ENCODE results near the gene ITK.

DNA sequence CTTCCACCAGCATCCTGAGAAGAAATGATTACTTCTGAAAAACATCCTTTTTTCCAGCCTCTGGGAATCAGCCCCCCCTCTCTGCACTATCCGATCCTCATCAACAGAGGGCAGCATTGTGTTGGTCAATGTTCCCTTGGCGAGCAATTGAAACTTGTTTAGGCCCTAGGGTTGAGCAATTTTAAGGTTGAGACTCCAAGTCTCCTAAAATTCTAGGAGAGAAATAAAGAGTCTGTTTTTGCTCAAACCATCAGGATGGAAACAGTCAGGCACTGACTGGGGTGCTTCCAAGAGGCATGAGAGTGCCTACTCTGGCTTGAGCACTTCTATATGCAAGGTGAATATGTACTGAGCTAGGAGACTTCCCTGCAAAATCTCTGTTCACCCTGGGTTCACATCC, 72.9 kb downstream of the ITK start:
- TF ChIP-seq, protein P1, sequence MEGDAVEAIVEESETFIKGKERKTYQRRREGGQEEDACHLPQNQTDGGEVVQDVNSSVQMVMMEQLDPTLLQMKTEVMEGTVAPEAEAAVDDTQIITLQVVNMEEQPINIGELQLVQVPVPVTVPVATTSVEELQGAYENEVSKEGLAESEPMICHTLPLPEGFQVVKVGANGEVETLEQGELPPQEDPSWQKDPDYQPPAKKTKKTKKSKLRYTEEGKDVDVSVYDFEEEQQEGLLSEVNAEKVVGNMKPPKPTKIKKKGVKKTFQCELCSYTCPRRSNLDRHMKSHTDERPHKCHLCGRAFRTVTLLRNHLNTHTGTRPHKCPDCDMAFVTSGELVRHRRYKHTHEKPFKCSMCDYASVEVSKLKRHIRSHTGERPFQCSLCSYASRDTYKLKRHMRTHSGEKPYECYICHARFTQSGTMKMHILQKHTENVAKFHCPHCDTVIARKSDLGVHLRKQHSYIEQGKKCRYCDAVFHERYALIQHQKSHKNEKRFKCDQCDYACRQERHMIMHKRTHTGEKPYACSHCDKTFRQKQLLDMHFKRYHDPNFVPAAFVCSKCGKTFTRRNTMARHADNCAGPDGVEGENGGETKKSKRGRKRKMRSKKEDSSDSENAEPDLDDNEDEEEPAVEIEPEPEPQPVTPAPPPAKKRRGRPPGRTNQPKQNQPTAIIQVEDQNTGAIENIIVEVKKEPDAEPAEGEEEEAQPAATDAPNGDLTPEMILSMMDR (conservative IDR thresholded peaks at IDR 0.05; ENCODE audit: low read depth in 2 of 2): peak; percentile 91 to 92
- TF ChIP-seq POLR2AphosphoS5 (IDR thresholded peaks at IDR 0.05; ENCODE audit: low read depth) (no peak), JUNB (IDR thresholded peaks at IDR 0.05; ENCODE audit: unreplicated experiment) (no peak), EZH2 (IDR thresholded peaks at IDR 0.05; ENCODE audit: low read depth, unreplicated experiment) (no peak), EZH2phosphoT487 (IDR thresholded peaks at IDR 0.05; ENCODE audit: unreplicated experiment) (no peak), CREB1 (CRISPR knock-in tag; IDR thresholded peaks at IDR 0.05; ENCODE audit: low read depth) (no peak)
- TF ChIP-seq, protein P2, sequence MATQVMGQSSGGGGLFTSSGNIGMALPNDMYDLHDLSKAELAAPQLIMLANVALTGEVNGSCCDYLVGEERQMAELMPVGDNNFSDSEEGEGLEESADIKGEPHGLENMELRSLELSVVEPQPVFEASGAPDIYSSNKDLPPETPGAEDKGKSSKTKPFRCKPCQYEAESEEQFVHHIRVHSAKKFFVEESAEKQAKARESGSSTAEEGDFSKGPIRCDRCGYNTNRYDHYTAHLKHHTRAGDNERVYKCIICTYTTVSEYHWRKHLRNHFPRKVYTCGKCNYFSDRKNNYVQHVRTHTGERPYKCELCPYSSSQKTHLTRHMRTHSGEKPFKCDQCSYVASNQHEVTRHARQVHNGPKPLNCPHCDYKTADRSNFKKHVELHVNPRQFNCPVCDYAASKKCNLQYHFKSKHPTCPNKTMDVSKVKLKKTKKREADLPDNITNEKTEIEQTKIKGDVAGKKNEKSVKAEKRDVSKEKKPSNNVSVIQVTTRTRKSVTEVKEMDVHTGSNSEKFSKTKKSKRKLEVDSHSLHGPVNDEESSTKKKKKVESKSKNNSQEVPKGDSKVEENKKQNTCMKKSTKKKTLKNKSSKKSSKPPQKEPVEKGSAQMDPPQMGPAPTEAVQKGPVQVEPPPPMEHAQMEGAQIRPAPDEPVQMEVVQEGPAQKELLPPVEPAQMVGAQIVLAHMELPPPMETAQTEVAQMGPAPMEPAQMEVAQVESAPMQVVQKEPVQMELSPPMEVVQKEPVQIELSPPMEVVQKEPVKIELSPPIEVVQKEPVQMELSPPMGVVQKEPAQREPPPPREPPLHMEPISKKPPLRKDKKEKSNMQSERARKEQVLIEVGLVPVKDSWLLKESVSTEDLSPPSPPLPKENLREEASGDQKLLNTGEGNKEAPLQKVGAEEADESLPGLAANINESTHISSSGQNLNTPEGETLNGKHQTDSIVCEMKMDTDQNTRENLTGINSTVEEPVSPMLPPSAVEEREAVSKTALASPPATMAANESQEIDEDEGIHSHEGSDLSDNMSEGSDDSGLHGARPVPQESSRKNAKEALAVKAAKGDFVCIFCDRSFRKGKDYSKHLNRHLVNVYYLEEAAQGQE (IDR thresholded peaks at IDR 0.05; ENCODE audit: unreplicated experiment): no peak
- TF ChIP-seq, protein P3, sequence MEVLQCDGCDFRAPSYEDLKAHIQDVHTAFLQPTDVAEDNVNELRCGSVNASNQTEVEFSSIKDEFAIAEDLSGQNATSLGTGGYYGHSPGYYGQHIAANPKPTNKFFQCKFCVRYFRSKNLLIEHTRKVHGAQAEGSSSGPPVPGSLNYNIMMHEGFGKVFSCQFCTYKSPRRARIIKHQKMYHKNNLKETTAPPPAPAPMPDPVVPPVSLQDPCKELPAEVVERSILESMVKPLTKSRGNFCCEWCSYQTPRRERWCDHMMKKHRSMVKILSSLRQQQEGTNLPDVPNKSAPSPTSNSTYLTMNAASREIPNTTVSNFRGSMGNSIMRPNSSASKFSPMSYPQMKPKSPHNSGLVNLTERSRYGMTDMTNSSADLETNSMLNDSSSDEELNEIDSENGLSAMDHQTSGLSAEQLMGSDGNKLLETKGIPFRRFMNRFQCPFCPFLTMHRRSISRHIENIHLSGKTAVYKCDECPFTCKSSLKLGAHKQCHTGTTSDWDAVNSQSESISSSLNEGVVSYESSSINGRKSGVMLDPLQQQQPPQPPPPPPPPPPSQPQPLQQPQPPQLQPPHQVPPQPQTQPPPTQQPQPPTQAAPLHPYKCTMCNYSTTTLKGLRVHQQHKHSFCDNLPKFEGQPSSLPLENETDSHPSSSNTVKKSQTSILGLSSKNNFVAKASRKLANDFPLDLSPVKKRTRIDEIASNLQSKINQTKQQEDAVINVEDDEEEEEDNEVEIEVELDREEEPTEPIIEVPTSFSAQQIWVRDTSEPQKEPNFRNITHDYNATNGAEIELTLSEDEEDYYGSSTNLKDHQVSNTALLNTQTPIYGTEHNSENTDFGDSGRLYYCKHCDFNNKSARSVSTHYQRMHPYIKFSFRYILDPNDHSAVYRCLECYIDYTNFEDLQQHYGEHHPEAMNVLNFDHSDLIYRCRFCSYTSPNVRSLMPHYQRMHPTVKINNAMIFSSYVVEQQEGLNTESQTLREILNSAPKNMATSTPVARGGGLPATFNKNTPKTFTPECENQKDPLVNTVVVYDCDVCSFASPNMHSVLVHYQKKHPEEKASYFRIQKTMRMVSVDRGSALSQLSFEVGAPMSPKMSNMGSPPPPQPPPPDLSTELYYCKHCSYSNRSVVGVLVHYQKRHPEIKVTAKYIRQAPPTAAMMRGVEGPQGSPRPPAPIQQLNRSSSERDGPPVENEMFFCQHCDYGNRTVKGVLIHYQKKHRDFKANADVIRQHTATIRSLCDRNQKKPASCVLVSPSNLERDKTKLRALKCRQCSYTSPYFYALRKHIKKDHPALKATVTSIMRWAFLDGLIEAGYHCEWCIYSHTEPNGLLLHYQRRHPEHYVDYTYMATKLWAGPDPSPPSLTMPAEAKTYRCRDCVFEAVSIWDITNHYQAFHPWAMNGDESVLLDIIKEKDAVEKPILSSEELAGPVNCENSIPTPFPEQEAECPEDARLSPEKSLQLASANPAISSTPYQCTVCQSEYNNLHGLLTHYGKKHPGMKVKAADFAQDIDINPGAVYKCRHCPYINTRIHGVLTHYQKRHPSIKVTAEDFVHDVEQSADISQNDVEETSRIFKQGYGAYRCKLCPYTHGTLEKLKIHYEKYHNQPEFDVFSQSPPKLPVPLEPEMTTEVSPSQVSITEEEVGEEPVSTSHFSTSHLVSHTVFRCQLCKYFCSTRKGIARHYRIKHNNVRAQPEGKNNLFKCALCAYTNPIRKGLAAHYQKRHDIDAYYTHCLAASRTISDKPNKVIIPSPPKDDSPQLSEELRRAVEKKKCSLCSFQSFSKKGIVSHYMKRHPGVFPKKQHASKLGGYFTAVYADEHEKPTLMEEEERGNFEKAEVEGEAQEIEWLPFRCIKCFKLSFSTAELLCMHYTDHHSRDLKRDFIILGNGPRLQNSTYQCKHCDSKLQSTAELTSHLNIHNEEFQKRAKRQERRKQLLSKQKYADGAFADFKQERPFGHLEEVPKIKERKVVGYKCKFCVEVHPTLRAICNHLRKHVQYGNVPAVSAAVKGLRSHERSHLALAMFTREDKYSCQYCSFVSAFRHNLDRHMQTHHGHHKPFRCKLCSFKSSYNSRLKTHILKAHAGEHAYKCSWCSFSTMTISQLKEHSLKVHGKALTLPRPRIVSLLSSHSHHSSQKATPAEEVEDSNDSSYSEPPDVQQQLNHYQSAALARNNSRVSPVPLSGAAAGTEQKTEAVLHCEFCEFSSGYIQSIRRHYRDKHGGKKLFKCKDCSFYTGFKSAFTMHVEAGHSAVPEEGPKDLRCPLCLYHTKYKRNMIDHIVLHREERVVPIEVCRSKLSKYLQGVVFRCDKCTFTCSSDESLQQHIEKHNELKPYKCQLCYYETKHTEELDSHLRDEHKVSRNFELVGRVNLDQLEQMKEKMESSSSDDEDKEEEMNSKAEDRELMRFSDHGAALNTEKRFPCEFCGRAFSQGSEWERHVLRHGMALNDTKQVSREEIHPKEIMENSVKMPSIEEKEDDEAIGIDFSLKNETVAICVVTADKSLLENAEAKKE (CRISPR knock-in tag; IDR thresholded peaks at IDR 0.05): no peak
- TF ChIP-seq, protein P4, sequence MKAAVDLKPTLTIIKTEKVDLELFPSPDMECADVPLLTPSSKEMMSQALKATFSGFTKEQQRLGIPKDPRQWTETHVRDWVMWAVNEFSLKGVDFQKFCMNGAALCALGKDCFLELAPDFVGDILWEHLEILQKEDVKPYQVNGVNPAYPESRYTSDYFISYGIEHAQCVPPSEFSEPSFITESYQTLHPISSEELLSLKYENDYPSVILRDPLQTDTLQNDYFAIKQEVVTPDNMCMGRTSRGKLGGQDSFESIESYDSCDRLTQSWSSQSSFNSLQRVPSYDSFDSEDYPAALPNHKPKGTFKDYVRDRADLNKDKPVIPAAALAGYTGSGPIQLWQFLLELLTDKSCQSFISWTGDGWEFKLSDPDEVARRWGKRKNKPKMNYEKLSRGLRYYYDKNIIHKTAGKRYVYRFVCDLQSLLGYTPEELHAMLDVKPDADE (IDR thresholded peaks at IDR 0.05): no peak
